Tibial nerve (tissue), 4 donors: ENCODE data around the gene PLA2G4D. TPM values are rescaled to one million over a fixed set of nuclear protein-coding genes. Genes with fewer than 3 reads are reported as not detected.

Experiments used
- DNase-seq, 2 donors: peaks; one replicate each; pipeline ENCODE4 v3.0.0-alpha.2; 2019; ENCODE audit warnings: low spot score in 2 of 2
- H3K27ac ChIP-seq, 4 donors: fragments of 200-600 bp; sonication (generic) in 3 of 4; one replicate each; pipeline ENCODE4 v1.5.1; 2017 to 2019; ENCODE audit warnings: mild to moderate bottlenecking in 1 of 4
- H3K27me3 ChIP-seq, 2 donors: fragments of 200-600 bp; sonication (generic) in 1 of 2; one replicate each; pipeline versions ENCODE4 v1.5.1 to v1.6.0; 2017 to 2019
- H3K36me3 ChIP-seq, 3 donors: fragments of 200-600 bp; sonication (generic); one replicate each; pipeline ENCODE4 v1.5.1; 2018 to 2019
- H3K4me1 ChIP-seq, 4 donors: fragments of 200-600 bp; sonication (generic) in 3 of 4; one replicate each; pipeline ENCODE4 v1.5.1; 2017 to 2019
- H3K4me3 ChIP-seq, 4 donors: fragments of 200-600 bp; sonication (generic) in 3 of 4; one replicate each; pipeline ENCODE4 v1.5.1; 2017 to 2019; ENCODE audit warnings: mild to moderate bottlenecking in 1 of 4, moderate library complexity in 1 of 4
- H3K9me3 ChIP-seq, 4 donors: fragments of 200-600 bp; sonication (generic) in 3 of 4; one replicate each; pipeline ENCODE4 v1.5.1; 2017 to 2019
- EP300 ChIP-seq, 2 donors: sonication (generic); formaldehyde crosslinking; IDR thresholded peaks; one replicate each; pipeline ENCODE4 v1.6.1; 2017; ENCODE audit warnings: antibody characterized with exemption in 2 of 2, mild to moderate bottlenecking in 1 of 2
- POLR2A ChIP-seq, 2 donors: fragments of 450-650 bp; IDR thresholded peaks; one replicate each; pipeline ENCODE4 v1.6.1; 2017; ENCODE audit warnings: antibody characterized with exemption in 2 of 2, mild to moderate bottlenecking in 2 of 2, moderate library complexity in 2 of 2
- WGBS, 2 donors: methylation state at CpG; one replicate each; pipeline ENCODE4 v1.1.5; 2018; 5-methylcytosine and 5-hydroxymethylcytosine counted together
- total RNA-seq, 4 donors: library from RNA; depleted of rRNA; stranded (reverse); fragments of >200 nt; gene quantifications; one replicate each; pipeline ENCODE4 v1.1.0, GENCODE V29; 2016
- TF ChIP-seq, protein P1 (sequence below), 5 experiments: fragments of 200-600 bp in 3 of 5; fragments of 450-650 bp in 2 of 5; sonication (generic) in 3 of 5; IDR thresholded peaks; one replicate each; pipeline ENCODE4 v1.5.1; 2016 to 2019; ENCODE audit warnings: antibody characterized with exemption in 5 of 5, mild to moderate bottlenecking in 3 of 5, moderate library complexity in 2 of 5

PLA2G4D gene
- total RNA-seq, 4 donors from 2014 or later: not detected

GRCh38 chr15:42080186-42080918, 14.0 kb downstream of the PLA2G4D start:
- Histone ChIP-seq H3K4me1 (peaks cover 0 to 6% (median 2%) of the 10 kb centered on the region in 4 donors), H3K36me3 (no peaks in the 10 kb centered on the region), H3K27me3 (peaks cover 0 to 22% of the 10 kb centered on the region in 2 donors), H3K27ac (no peak overlapping the region), H3K4me3 (no peak overlapping the region), H3K9me3 (no peaks in the 10 kb centered on the region)
- TF ChIP-seq, protein P1, sequence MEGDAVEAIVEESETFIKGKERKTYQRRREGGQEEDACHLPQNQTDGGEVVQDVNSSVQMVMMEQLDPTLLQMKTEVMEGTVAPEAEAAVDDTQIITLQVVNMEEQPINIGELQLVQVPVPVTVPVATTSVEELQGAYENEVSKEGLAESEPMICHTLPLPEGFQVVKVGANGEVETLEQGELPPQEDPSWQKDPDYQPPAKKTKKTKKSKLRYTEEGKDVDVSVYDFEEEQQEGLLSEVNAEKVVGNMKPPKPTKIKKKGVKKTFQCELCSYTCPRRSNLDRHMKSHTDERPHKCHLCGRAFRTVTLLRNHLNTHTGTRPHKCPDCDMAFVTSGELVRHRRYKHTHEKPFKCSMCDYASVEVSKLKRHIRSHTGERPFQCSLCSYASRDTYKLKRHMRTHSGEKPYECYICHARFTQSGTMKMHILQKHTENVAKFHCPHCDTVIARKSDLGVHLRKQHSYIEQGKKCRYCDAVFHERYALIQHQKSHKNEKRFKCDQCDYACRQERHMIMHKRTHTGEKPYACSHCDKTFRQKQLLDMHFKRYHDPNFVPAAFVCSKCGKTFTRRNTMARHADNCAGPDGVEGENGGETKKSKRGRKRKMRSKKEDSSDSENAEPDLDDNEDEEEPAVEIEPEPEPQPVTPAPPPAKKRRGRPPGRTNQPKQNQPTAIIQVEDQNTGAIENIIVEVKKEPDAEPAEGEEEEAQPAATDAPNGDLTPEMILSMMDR (IDR thresholded peaks at IDR 0.05): no peak
- TF ChIP-seq POLR2A (IDR thresholded peaks at IDR 0.05): no peak
- no peak for TF ChIP-seq EP300 (IDR thresholded peaks at IDR 0.05)
- no peak for DNase-seq
- WGBS, 2 donors: 50% methylated on average over 18 of the region's 18 CpGs

DNA sequence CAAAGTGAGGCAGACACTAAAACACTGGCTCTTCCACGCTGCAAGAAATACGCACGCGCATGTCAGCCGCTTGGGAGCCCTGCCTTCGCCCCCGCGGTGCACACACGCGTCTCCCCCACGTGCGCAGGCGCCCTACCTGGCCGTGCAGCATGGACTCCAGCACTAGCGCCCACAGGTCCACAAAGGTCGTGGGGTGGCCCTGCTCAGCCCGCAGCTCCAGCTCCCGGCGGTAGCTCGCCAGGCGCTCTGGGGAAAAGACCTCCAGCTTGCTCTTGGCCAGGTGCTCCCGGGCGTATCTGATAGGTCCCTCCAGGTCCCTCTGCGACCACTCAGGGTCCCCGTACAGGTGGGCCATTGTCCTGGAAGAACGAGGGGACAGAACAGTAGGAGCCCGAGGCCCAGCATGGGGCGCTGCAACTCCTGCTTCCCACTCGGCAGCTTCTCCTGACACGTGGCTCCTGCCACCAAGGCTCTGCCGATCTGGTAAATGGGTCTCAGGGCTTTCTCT, 14.9 kb downstream of the PLA2G4D start:
- no peak for DNase-seq
- no peaks in the 10 kb centered on the region for H3K9me3 ChIP-seq
- H3K27me3 ChIP-seq: peaks cover 0 to 13% of the 10 kb centered on the region in 2 donors
- H3K4me3 ChIP-seq: no peak overlapping the region
- no peak for TF ChIP-seq POLR2A (IDR thresholded peaks at IDR 0.05)
- peaks cover 0 to 4% (median 0%) of the 10 kb centered on the region in 4 donors for H3K4me1 ChIP-seq
- WGBS, 2 donors: 78 to 79% methylated on average over 23 to 31 of the region's 31 CpGs
- H3K36me3 ChIP-seq: no peaks in the 10 kb centered on the region
- H3K27ac ChIP-seq: no peak overlapping the region

- Histone ChIP-seq H3K9me3 (no peaks in the 10 kb centered on the region), H3K27me3 (peaks cover 0 to 13% of the 10 kb centered on the region in 2 donors), H3K36me3 (no peaks in the 10 kb centered on the region), H3K27ac (no peak overlapping the region), H3K4me3 (no peak overlapping the region), H3K4me1 (no peaks in the 10 kb centered on the region)
- DNase-seq: no peak
- 41 to 61% methylated on average over 1 of the region's 1 CpG for WGBS, 2 donors
- TF ChIP-seq, protein P1 (IDR thresholded peaks at IDR 0.05): no peak
- no peak for TF ChIP-seq POLR2A (IDR thresholded peaks at IDR 0.05)
- no peak for TF ChIP-seq EP300 (IDR thresholded peaks at IDR 0.05)
These were observed 15.5 kb downstream of the PLA2G4D start for GRCh38 chr15:42078903-42079302.

DNA sequence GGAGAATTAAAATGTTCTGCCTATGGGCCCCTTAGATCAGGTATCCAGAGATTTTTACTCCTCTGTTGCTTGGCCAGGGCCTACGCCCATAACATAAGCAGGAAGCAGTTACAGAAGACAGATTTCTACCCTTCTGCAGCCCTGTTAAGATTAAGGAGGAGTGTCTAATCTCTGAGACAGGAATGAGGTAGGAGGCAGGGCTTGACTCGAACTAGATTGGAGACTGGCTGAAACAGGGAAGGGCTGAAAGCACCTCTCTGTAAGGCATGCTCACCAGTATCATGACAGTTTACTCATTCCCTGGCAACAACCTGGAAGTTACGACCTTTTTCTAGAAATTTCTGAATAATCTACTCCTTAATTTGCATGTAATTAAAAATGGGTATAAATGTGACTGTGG, 16.7 kb downstream of the PLA2G4D start:
- H3K36me3 ChIP-seq: no peaks in the 10 kb centered on the region
- peaks cover 0 to 10% of the 10 kb centered on the region in 2 donors for H3K27me3 ChIP-seq
- no peak overlapping the region for H3K27ac ChIP-seq
- H3K9me3 ChIP-seq: no peaks in the 10 kb centered on the region
- TF ChIP-seq POLR2A (IDR thresholded peaks at IDR 0.05) (no peak), EP300 (IDR thresholded peaks at IDR 0.05) (no peak)
- TF ChIP-seq, protein P1 (IDR thresholded peaks at IDR 0.05): no peak
- H3K4me3 ChIP-seq: no peak overlapping the region
- WGBS, 2 donors: 76 to 78% methylated on average over 3 of the region's 3 CpGs
- DNase-seq: no peak
- H3K4me1 ChIP-seq: no peaks in the 10 kb centered on the region

DNA sequence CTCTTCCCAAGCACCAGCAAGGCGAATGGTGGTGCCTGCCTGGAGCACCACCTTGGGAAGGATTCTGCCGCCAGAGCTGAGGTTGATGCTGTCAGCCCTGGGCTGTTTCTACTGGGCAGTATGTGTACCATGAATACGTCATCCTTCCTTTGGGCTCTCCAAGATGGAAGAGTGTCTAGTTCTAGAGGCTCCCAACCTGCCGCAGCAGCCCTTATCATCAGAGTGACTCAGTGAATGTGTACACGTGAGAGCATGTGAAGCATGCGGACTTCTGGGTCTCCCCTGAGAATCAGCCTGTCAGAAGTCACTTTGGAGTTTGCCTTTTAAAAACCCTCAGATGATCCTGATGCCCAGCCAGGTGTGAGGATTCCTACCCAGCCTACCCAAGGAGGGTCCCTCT, 20.9 kb downstream of the PLA2G4D start:
- DNase-seq: no peak
- TF ChIP-seq POLR2A (IDR thresholded peaks at IDR 0.05) (no peak), EP300 (IDR thresholded peaks at IDR 0.05) (no peak)
- TF ChIP-seq, protein P1 (IDR thresholded peaks at IDR 0.05): no peak
- H3K4me3 ChIP-seq: no peak overlapping the region
- 91 to 93% methylated on average over 6 of the region's 6 CpGs for WGBS, 2 donors
- no peaks in the 10 kb centered on the region for H3K9me3 ChIP-seq
- no peaks in the 10 kb centered on the region for H3K4me1 ChIP-seq
- no peaks in the 10 kb centered on the region for H3K27me3 ChIP-seq
- no peak overlapping the region for H3K27ac ChIP-seq
- no peaks in the 10 kb centered on the region for H3K36me3 ChIP-seq
